CD4-positive, alpha-beta T cell treated with Interleukin-10 for 1 hour (primary cell): ENCODE measurements around the gene DAO.

Source experiments
- DNase-seq: peaks from one replicate; pipeline ENCODE4 v3.0.0-alpha.2; 2020

Gene DAO

DNA sequence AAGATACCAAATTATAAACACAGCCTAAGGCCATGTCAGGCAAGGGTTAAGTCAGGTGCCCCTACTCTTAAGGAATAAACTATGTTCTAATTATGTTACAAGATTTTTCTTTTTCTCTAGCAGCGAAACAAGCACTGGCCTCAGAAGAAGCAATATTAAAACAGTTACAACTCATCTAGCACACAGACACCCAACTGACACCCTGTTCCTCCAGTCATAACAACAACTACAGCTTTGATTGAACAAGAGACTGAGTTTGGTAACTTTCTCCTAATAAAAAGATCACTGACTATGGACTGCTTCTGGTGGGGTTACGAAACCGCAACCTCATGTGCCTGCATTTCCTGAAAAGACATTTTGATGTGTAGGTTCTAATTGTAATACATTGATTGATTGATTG is 3.3 kb upstream of the DAO start:
- no peak for DNase-seq

DNA sequence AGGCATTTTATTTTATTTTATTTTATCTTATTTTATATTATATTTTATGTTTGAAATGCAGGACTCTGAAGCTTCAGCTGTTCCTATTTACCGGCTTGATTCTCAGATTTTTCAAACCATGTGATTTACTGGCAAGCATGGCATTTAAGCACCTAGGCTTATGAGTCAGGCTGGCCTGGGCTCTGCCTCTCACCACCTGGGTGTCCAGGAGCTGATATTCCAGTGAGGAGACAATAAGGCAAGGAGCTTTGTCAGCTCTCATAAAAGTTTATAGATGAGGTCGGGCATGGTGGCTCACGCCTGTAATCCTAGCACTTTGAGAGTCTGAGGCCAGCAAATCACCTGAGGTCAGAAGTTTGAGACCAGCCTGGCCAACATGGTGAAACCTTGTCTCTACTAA is 2.1 kb downstream of the DAO start:
- no peak for DNase-seq

- DNase-seq = peak; percentile 75
These were observed 4.5 kb downstream of the DAO start for GRCh38 chr12:108884116-108885012.

DNA sequence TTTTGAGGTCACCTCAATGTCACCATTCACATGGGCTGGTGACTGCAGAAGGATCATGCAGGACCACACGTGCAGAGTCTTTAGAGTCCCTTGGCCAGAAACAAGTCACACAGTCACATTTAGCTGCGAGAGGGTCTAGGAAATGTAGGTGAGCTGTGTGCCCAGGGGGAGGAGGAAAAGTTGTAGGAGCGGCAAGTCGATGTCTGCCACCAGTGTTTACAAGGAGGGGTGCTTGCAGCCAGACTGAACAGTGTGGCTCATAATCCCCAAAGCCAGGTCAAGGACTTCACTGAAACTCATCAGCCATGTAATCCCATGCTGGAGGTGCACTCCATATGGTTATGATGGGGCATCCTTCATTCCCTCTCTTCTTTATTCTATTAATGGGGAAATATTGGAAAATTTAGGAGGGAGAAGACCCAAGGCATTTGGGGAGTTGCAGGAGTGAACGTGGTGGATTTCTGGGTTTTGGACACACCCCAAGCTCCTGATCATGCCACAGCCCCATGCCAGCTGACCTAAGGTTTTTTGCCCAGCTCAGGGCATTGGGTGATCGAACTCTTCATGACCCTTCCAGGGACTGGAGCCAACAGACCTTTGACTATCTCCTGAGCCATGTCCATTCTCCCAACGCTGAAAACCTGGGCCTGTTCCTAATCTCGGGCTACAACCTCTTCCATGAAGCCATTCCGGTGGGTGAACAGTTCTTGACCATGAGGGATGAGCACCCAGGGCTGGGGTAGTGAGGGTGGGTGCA is 7.2 kb downstream of the DAO start:
- DNase-seq = no peak

GRCh38 chr12:108888031-108888430 is 8.1 kb downstream of the DAO start:
- DNase-seq = no peak

GRCh38 chr12:108890208-108890607 is 10.3 kb downstream of the DAO start:
- no peak for DNase-seq

- DNase-seq = no peak
These were observed 15.4 kb downstream of the DAO start for GRCh38 chr12:108895220-108895802.

GRCh38 chr12:108896336-108896735 is 16.4 kb downstream of the DAO start:
- DNase-seq = no peak

GRCh38 chr12:108896817-108897216 is 16.9 kb downstream of the DAO start:
- DNase-seq = no peak

GRCh38 chr12:108899145-108899544 is 19.3 kb downstream of the DAO start:
- DNase-seq = no peak

DNA sequence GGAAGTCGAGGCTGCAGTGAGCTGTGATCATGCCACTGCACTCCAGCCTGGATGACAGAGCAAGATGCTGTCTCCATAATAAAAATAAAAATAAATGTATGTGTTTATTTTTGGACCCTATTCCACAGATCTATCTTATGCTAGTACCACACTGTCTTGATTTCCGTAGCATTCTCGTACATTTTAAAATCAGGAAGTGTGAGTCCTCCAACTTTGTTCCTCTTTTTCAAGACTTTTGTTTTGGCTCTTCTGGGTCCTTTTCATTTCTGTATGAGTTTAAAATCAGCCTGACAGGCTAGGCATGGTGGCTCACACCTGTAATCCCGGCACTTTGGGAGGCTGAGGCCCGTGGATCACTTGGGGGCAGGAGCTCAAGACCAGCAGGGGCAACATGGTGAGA is 25.8 kb downstream of the DAO start:
- DNase-seq = no peak

GRCh38 chr12:108906971-108907370 is 27.1 kb downstream of the DAO start:
- DNase-seq = no peak

DNA sequence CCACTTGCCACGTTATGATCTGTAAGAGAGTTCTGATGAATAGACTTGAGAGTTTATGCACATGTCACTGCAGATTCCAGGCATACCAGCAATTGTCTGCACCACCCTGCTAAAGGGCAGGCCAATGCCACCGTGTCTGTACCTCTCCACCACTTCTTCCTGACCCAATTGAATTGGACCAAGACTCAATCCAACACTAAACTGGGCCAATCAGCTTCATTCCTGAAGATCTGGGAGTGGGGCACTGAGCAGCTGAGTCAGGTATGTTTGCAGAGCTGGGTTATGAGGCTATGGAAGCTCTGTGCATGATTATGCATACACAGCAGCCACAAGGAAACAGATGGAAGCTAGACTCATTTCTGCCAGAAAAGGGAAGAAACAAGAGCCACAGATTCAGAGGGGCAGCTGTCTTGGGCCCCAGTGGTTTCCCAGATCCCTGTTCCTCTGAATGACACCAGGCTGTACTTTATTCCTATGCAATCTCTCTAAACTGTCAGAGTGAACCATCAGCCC is 28.0 kb downstream of the DAO start:
- DNase-seq = no peak

GRCh38 chr12:108910336-108910735 is 30.4 kb downstream of the DAO start:
- no peak for DNase-seq

DNA sequence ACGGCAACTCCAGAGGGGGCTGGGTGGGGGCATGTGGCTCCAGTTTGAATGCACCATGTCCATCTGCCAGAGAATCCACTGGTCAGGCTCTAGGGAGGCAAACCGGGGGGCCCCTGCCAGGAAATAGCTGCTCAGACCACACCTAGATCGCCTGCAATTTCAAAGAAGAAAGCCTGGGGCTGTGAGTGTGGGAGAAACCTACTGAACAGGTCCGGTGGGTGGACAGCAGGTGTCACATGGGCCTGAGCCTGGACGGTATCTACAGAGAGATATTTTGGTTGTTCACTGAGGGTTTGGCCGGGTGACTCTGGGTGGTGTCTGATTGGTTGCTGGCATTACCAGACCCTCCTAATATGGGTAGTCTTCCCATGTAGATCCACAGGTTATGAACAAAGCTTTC is 32.0 kb downstream of the DAO start:
- DNase-seq = no peak

- DNase-seq = no peak
These were observed 32.5 kb downstream of the DAO start for GRCh38 chr12:108912361-108912760.

DNA sequence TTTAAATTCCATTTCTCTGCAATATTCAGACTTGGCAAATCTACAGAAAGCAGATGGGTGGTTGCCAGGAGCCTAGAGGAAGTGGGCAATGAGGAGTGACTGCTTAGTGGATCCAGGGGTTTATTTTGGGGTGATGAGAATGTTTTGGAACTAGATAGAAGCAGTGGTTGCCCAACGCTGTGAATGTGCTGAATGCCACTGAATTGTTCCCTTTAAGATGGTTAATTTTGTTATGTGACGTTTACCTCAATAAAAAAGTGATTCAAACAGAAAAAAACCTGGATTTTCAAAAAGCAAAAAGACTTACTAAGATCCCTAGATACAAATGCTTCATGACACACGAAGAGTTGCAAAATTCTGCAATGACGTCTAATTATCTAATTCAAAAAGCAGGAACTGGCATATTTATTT is 34.2 kb downstream of the DAO start:
- DNase-seq = no peak

DNA sequence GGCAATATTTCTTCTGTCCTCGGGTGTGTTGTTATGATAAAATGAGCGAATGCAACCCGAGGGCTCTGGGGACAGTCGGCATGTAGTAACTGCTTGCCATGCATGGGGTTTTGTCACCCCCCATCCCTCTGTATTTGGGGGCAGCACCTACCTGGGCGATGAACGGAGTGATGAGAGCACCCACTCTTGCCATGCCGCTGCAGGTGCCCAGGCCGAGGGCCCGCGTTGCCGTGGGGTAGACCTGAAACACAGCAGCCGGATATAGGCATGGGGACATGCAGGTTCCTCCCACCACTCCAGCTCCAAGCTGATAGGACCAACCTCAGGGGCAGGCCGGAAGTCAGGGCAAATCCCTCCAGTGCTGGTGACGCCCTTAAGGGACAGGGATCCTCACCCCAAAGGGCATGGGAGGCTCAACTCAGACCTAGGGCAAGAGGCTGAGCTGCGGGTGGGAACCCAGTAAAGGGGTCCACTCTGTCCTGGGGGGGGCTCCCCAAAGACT is 35.8 kb downstream of the DAO start:
- no peak for DNase-seq

DNA sequence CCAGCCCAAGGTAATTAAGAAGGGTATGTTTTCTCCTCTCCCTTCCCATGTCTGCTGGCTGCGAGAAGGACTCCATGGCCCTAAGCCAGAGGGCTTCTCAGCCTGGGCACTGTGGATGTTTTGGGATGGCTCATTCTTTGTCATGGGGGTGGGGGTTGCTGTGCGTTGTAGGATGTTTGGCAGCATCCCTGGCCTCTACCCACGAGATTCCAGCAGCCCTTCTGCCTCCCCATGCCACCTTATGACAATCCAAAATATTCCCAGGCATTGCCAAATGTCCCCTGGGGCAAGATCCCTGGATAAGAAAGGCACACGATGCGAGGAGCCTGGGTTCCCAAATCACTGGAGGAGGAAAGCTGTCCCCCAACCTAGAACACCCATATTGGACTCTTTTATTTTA is 36.4 kb downstream of the DAO start:
- DNase-seq = no peak

DNA sequence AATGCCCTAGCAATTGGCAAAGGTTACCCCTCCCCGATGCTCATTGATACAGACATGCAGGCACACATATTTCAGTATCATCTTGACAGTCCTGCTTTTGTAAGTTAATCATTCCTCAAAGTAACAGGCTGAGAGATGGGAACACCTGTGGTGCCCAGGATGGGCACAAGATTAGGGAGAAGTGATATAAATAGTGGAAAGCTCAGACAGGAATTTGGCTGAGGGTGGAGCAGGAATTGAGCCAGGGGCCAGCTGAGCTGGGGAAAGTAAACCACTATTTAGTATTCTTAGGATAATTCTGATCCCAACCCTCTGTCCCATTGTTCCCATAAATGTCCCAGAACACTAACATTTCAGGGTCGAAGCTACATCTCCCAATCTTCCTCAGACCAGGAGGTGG is 38.3 kb downstream of the DAO start:
- no peak for DNase-seq

- no peak for DNase-seq
These were observed 39.2 kb downstream of the DAO start for GRCh38 chr12:108918960-108919642.

DNA sequence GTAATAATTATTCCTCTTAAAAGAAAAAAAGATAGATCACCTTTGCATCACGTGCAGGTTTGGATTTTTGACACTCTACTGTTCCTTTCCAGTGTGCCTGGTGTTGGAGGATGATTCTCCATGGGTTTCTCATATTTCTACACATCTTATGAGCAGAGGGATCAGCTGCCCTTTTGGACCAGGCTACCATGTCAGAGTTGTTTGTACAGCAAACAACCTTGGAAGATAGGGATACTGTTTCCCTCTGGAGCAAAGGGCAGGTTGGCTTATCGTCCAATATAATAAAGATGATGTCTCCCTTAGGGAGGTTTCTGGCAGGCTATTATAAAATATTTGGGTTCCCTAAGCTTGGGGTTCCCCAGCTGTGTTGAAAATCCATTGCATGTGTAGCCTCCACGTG is 42.1 kb downstream of the DAO start:
- no peak for DNase-seq

DNA sequence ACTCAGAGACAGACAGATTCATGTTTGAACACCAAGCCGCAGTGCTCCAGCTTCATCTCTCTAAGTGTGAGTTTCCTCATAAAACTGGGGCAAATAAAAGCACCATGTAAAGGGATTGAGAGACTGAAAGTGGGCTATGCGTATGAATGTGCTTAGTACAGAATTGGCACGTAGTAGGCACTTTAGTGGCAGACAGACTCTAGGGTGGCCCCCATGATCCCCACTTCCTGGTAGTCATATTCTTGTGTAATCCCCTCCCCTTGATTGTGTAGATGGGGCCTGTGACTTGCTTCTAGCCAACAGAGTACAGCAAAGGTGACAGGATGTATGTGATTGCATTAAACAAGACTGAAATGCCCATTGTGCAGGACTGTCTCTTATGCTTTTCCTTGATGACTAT is 43.0 kb downstream of the DAO start:
- DNase-seq = no peak
